Subcutaneous adipose tissue (tissue), 4 donors: ENCODE data around the gene SELENOM. TPM values are rescaled to one million over a fixed set of nuclear protein-coding genes. Genes with fewer than 3 reads are reported as not detected.

Experiments used
- total RNA-seq, 4 donors: library from RNA; depleted of rRNA; stranded (reverse); fragments of >200 nt; gene quantifications; one replicate each; pipeline ENCODE4 v1.1.0, GENCODE V29; 2016
- TF ChIP-seq, protein P1 (sequence below): fragments of 450-650 bp; IDR thresholded peaks from one replicate; pipeline ENCODE4 v1.5.1; 2016; ENCODE audit warnings: low read depth, mild to moderate bottlenecking, control low read depth, antibody characterized with exemption, moderate library complexity

Gene SELENOM
- total RNA-seq, 4 donors from 2014 or later = 226 to 360 (median 279) TPM

DNA sequence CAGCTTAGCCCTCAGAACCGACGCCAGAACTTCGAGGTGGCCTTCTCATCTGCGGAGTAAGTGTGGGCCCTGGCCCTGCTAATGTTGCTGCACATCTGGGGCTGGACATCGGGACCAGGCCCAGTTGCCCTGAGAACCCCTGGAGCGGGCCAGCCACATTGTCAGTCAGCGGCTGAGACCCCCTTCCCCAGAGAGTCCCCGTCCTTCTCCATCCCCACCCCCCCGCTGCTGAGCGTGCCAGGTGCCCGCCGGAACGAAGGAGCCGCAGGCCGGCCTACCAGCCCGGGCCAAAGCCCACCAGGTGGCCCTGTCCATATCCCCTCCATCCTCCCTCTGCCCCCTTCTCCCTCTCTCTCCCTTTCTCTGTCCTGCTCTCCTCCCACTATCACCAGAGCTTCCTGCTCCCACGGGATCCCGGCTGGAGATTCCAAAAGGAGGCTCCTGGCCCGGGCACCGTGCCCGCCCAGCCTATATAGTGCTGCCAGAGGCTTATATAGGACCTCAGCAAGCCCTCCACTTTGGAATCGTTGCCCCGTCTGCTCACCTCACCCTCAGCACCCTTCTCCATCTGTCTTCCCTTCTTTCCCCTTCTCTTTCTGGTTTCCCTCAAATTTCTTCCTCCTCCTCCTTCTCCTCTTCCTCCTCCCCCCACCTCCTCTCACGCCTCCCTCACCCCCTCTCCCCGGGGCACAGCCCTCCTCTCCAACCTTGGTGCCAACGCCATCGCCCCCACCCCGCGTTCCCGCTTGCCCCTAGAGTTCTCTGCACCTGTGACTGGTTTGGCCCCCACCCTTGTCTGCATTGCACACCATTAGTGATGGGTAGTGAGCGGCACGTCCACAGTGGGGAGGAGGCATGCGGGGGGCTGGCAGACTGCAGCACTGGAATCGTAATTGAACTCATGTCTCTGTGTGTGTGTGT lies 7.3 kb downstream of the SELENOM start:
- TF ChIP-seq, protein P1, sequence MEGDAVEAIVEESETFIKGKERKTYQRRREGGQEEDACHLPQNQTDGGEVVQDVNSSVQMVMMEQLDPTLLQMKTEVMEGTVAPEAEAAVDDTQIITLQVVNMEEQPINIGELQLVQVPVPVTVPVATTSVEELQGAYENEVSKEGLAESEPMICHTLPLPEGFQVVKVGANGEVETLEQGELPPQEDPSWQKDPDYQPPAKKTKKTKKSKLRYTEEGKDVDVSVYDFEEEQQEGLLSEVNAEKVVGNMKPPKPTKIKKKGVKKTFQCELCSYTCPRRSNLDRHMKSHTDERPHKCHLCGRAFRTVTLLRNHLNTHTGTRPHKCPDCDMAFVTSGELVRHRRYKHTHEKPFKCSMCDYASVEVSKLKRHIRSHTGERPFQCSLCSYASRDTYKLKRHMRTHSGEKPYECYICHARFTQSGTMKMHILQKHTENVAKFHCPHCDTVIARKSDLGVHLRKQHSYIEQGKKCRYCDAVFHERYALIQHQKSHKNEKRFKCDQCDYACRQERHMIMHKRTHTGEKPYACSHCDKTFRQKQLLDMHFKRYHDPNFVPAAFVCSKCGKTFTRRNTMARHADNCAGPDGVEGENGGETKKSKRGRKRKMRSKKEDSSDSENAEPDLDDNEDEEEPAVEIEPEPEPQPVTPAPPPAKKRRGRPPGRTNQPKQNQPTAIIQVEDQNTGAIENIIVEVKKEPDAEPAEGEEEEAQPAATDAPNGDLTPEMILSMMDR = no peak

DNA sequence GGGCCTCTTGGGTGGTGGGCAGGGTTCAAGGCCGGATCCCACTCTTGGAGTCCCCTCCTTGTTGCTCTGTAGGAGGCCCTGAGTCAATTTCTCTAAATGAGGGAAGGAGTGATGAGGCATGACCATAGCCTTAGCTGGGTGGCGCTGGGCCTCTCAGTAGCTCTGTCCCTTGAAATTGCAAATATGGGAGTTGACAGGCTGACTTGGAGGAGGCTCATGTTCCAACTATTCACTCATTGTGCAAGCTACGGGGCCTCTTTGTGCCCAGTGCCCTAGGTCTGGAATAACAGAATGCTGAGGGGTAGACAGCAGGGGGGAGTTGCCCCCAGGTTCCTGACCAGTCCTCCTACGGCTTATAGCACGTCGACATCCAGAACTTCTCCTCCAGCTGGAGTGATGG lies 8.0 kb downstream of the SELENOM start:
- TF ChIP-seq, protein P1 = no peak

DNA sequence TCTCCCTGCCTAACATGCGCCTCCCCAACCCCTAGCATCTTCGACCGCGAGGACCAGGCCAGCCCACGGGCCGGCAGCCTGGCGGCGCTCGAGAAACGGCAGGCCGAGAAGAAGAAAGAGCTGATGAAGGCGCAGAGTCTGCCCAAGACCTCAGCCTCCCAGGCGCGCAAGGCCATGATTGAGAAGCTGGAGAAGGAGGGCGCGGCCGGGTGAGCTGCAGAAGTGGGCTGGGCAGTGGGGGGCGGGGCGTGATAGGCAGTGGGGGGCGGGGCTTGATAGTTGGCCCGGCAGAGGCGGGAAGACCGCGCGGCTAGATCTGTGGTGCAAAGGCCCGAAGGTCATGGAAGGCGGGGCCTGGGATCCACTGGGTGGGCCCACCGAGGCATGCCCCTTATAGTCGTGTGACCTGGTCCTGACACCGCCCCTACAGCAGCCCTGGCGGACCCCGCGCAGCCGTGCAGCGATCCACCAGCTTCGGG lies 8.7 kb downstream of the SELENOM start:
- TF ChIP-seq, protein P1 = no peak

DNA sequence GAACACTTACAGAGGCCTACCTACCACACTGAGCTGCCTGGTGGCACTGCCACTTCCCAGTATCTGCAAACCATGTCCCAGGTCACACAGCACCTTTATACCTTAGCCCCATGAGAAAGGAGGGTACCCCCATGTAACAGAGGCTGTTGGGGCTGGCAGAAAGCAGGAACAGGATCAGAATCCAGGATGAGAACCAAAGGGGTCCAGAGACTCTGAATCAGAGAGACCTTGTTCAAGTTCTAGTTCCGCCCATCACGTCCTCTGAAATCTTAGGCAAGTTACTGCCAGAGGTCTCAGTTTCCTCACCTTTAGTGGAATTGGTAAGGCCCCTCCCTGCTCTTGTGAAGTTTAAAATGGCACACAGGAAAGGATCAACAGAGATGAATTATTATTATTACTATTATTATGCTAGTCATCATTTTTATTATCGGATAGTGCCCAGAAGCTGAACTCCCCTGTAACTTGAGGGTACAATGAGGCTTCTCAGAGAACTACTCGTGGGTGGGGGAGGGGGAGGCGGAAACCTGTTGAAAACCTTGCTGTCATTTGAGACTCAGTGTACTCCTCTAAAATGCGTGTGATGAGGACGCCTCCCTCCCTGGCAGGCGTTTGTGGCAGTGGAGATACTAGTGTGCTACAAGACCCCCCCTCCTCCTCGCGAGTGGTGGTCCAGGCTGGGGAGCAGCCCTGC lies 9.3 kb downstream of the SELENOM start:
- TF ChIP-seq, protein P1 = no peak

DNA sequence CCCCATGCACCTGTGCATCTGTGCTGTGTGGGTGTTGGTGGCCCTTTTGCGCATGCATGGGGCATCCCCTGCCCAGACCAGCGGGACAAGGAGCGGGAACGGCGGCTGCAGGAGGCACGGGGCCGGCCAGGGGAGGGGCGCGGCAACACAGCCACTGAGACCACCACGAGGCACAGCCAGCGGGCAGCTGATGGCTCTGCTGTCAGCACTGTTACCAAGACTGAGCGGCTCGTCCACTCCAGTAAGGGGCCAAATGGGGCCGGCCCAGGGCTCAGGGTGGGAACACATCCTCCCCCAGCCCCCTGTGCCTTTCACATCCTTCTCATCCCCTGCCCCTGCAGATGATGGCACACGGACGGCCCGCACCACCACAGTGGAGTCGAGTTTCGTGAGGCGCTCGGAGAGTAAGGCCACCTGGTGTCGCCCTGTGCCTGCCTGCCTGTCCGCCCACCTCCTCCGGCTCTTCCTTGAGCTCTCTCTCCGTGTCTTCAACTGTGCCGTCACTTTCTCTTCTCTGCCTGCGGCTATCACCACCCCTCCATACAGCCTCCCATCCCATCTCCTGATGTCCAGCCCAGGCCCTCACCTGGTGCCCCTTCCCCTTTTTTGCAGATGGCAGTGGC lies 10.6 kb downstream of the SELENOM start:
- TF ChIP-seq, protein P1 = no peak

DNA sequence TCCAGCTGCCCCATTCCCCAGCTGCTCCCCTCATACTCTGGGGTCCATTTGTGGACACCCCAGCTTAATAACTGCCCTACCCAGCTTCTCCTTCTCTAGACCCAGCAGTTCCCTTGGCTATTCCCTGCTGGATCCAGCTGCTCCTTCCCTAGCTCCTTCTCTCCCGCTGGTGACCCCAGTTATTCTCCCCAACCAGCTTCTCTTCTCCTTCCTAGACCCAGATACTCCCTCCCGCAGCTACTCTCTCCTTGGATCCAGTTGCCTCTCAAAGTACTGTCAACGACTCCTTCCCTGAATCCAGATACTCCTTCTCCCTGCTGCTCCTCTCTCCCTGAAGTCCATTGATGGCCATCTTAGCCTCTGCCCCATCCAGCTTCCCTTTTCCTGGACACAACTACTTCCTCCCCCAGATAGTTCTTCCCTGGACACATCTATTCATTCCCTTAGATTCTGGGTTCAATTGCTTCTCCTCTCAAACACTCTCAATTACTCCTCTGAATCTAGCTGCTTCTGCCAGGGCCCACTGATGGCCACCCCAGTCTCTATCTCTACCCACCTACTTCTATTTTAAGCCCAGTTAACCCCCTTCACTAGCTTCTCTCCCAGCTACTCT lies 11.6 kb downstream of the SELENOM start:
- TF ChIP-seq, protein P1 = no peak

DNA sequence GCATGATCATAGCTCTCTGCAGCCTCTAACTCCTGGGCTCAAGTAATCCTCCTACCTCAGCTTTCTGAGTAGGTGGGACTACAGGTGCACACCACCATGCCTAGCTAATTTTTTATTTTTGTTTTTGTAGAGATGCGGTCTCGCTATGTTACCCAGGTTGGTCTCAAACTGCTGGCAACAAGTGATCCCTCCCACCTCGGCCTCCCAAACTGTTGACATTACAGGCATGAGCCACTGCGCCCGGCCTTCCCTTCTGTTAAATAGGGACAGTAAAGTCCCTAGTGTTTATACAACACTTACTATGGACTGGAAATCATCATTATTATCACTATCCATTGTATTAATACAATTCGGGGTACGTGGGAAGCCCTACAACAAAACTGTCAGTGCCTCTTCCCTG lies 12.6 kb downstream of the SELENOM start:
- TF ChIP-seq, protein P1 = no peak
